SW480 (cell line): ENCODE results near the gene KRTAP10-6.
"Not testable (repeated sequence)": the region's sequence is repeated elsewhere in the genome, so short reads cannot be mapped to it uniquely, and the experiment has no call there.

Experiments used
- DNase-seq: peaks from one replicate; pipeline ENCODE4 v3.0.0-alpha.2; 2016; ENCODE audit warnings: low spot score

KRTAP10-6 gene

GRCh38 chr21:44599264-44600029 is 7.1 kb upstream of the KRTAP10-6 start:
- no peak for DNase-seq

DNA sequence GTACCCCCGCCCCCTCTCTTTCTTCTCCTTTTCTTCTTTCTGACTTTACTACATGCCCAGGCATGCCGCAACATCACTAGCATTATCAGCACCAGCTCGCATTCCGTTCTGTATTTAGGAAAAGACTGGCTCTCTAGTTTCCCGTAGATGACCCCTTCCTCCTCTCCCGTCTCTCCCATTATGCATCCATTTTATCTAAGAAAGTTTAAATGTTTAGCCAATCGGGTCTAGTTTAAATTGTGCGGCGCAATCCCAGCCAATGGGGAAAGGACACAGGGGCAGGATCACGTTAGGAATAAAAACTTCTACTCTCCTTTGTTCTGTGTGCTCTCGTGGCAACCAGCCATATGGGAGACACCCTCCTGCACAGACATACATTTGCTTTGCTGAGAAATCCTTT is 5.8 kb upstream of the KRTAP10-6 start:
- DNase-seq: no peak

DNA sequence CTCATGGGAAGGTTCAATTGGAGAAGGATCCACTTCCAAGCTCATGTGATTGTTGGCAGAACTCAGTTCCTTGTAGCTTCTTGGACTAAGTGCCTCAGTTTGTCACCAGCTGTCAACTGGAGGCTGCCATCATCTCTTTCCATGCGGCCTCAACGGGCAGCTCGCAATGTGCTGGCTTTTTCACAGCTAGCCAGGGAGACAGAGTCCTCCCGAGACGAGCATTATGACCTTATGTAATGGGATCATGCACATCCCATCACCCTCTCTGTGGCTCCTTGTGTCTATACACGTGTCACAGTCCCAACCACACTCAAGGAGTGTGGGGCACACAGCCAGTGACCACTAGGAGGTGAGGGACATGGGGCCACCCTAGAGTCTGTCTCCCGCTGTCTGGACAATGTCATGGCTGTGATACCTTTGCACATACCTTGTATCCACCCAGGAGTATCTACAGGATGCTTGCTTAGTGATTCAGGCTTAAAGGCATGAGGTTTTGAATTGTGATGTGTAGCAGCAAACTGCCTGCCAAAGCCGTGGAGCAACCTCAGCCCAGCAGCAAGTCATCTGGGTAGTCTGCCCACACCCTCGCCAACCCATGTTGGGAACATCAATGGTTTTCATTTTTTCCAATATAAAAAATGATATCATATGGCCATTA is 3.9 kb upstream of the KRTAP10-6 start:
- DNase-seq: peak; percentile 25

GRCh38 chr21:44595524-44595923 is 3.2 kb upstream of the KRTAP10-6 start:
- no peak for DNase-seq

DNA sequence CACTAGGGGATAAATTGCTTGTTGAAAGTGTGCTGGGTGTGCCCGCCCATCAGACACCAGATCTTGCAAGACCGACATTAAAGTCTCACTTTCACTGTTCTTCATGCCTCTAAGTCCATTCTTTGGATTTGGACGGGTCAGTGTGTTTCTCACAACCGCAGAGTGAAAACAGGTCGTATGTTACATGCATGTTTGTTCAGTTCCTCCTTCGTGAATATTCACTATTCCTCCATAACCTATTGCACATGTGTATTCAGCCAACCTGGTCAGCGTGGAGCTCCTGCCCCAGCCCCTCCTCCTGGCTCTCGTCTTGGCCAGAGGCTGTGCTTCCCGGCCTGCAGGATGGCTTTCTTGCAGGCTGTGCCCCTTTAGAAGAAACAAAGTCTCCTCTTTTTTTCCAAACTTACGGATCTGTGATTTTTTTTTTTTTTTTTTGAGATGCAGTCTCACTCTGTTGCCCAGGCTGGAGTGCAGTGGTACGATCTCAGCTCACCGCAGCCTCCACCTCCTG is 2.2 kb upstream of the KRTAP10-6 start:
- DNase-seq: no peak

DNA sequence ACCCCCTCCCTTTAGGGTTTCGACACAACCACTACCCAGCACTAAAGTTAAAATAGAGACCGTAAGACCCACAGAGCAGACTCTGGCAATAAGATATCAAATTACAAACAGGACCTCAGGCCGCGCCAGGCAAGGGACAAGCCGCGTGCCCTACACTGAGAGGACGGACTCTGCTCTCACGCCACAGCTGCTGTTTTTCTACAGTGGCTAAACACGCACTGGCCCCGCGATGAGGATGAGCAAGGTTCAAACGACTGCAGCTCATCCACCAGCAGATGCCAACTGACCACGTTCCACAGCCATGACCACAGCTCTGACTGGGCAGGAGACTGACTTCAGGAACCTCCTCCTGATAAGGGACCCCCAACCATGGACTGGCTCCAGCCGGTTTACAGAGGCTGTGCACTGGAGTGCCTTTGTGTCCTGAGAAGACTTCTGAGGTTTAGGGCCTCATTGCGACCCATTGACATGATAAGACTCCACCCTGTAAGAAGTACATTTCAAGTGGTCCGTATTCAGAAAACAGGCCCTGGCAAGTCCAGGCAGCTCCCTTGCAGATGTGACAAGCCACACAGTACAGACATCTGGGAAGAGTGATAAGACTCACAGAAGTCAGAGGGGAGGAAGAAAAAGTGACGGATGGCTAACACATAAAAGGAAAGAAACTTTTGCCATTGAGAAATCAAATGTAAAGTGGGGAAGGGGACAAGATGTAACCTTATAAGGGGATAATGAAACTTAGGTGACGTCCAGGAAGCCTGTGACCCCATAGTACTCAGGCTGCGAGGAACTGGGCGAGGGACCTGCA is 1.5 kb upstream of the KRTAP10-6 start:
- peak; percentile 57 for DNase-seq

DNA sequence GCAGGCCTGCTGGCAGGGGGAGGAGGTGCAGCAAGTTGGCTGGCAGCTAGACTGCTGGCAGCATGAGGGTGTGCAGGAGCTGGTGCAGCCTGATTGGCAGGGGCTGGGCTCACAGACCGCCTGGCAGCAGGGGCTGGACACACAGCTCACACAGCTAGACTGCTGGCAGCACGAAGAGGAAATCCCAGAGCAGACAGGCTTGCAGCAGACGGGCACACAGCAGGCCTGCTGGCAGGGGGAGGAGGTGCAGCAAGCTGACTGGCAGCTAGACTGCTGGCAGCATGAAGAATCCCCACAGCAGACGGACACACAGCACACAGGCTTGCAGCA is 539 bp downstream of the KRTAP10-6 start:
- not testable (repeated sequence) for DNase-seq

DNA sequence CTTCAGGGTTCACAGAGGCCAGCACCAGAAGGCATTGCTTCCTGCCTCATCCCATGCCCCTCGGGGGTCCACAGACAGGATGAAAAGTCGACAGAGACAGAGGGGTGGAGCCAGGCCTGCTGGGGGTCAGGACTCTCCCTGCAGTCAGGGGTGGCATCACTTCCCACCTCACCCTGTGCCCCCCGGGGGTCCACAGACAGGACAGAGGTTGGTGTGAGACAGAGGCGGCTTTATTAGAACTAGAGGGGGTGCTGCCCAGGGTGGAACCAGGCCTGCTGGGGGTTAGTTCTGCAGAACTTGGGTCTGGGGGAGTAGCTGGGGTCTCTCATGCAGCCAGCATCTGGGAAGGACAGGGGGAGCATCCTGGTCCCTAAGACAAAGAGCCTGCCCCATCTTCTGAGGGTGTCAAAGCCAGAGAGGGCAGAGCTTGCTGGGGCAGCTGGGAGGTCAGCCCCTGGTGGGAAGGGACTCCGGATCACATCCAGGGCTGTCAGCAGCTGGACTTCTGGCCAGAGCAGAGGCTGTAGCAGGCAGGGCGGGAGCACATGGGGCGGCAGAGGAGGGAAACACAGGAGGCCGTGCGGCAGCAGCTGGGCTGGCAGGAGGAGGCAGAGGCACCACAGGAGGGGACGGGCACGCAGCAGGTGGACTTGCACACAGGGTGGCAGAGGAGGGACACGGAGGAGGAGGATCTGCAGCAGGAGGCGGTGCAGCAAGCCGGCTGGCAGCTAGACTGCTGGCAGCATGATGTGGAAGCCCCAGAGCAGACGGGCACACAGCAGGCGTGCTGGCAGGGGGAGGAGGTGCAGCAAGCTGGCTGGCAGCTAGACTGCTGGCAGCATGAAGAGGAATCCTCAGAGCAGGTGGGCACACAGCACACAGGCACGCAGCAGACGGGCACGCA is 1.2 kb downstream of the KRTAP10-6 start:
- DNase-seq: not testable (repeated sequence)

GRCh38 chr21:44590311-44590721 is 2.0 kb downstream of the KRTAP10-6 start:
- DNase-seq: no peak

DNA sequence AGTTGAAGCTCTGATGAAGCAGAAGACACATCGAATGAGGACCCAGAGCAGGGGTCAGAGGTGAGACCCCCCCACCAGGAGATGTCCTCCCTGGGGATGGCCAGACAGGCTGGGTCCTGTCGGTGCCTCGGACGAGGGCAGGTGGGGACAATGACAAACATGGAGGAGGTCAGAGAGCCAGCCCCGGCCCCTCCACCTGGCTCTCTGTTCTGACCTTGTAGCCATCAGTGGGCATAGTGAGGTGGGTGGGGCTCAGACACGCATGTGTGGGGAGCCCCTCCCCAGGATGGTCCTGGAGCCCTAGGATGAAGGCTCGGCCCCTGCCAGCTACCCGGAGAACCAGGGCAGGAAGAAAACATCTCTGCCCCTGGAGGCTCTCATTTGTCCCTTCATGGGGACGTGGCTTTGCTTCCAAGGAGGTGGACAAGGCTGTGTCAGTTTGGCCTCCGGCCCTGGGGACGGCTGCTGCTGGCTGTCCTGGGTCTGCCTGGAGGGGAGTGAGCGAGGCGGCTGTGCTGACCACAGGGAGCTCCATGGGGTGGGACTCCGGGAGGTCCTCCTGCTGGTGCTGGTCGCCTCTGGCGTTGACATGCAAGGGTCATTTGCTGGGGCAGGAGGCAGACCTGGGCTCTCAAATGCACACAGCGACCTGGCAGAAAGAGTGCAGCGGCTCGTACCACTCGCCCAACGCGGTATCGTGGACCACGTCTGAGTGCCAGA is 2.6 kb downstream of the KRTAP10-6 start:
- no peak for DNase-seq

GRCh38 chr21:44589094-44589493 is 3.2 kb downstream of the KRTAP10-6 start:
- DNase-seq: no peak

DNA sequence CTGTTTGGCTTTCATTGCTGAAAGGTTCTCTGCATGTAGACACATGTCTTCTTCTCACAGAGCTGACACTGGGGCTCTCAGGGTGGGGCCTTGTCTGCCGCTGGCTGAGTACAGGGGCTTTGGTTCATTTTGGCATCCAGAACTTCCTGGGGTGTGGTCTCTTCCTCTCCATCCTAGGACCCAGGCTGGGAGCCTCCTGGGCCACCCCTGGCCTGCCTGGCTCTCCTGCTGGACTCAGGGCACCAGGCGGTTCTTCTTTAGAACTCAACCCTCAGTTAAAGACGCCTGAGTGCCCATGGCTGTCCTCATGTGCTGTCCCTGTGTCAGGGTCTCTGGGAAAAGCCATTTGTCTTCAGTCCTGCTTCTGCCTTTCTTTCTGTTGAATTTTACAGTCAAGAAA is 6.4 kb downstream of the KRTAP10-6 start:
- DNase-seq: no peak

- DNase-seq: peak; percentile 62
Observed at GRCh38 chr21:44583800-44584147, 8.5 kb downstream of the KRTAP10-6 start.

DNA sequence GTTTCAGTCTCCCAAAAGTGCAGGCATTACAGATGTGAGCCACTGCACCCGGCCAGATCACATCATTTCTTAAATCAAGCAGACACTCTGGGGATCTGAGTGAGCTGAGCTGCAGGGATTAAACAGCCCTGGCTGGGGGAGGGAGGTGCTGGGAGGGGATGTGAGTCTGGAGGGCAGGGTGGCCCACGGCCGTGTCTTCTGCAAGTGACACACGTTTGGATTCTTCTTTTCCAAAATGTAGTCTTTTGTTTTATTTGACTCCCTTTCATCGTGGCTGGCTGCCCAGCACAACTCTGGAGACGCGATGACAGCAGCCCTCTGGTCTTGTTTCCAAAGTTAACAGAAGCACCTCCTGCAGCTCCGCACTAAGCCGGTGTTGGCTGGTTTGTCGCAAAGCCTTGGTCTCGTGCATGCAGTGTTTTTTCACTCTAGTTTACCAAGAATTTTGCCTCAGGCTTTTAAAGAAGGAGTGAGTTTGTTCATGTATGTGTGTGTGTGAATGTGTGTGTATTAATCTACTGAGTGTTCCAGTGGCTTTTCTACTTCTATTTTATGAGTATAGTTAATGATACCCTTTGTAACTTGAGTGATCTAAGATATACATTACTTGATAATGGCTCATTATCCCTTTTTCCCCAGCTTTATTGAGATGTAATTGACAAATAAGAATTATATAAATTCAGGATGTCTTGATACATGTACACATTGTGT is 9.1 kb downstream of the KRTAP10-6 start:
- no peak for DNase-seq

GRCh38 chr21:44582055-44582454 is 10.2 kb downstream of the KRTAP10-6 start:
- DNase-seq: no peak

GRCh38 chr21:44581158-44581557 is 11.1 kb downstream of the KRTAP10-6 start:
- DNase-seq: no peak

DNA sequence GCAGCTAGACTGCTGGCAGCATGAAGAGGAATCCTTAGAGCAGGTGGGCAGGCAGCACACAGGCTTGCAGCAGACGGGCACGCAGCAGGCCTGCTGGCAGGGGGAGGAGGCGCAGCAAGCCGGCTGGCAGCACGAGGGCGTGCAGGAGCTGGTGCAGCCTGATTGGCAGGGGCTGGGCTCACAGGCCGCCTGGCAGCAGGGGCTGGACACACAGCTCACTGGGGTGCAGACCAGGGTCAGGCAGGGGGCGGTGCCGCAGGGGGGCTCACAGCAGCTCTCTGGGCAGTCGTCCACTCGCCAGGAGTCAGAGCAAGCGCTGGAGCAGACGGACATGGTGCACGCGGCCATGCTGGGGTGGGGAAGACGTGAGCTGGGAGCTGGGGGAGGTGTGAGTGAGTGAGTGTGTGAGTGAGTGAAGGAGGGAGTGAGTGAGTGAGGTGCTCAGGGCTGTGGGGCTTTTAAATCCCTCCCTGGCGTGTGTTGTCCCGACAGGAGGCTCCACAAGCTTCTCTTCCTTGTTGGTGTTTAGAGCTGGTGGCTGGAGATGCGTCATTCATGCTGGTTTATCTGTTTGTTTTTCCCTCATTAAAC is 12.0 kb downstream of the KRTAP10-6 start, which contains the start of gene KRTAP10-5:
Gene KRTAP10-5, minus strand, starts transcription at position 374 of the 591 bp plus-strand sequence. Its CDS starts 26 bp downstream, at position 348.
- not testable (repeated sequence) for DNase-seq

DNA sequence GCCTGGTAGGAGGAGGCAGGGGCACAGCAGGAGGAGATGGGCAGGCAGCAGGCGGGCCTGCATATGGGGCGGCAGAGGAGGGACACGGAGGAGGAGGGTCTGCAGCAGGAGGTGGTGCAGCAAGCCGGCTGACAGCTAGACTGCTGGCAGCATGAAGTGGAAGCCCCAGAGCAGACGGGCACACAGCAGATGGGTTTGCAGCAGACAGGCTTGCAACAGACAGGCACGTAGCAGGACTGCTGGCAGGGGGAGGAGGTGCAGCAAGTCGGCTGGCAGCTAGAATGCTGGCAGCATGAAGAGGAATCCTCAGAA is 12.5 kb downstream of the KRTAP10-6 start:
- no peak for DNase-seq

- DNase-seq: no peak
Observed at GRCh38 chr21:44579056-44579832, 13.1 kb downstream of the KRTAP10-6 start.
